ENCODE measurements around the gene KIAA1755.

The KIAA1755 gene

DNA sequence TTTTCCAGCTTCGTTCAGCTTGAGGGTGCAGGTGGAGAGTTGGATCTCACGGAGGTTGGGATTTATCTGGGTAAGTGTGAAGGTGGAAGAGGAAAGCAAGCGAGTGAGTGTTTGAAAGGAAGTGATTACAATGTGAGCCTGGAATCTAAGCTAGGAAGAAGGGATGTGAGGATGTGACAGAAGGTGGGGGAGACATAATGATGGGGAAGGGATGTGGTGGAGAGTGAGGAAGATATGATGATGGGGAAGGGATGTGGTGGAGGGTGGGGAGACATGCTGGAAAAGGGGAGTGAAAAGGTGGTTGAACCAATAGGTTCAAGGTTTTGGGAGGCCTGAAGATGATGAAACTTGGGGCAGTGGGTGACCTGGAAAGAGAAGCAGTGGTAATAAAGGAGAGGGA is 23.2 kb downstream of the KIAA1755 start:
- DNase-seq (ENCODE audit: low spot score) = no peak

DNA sequence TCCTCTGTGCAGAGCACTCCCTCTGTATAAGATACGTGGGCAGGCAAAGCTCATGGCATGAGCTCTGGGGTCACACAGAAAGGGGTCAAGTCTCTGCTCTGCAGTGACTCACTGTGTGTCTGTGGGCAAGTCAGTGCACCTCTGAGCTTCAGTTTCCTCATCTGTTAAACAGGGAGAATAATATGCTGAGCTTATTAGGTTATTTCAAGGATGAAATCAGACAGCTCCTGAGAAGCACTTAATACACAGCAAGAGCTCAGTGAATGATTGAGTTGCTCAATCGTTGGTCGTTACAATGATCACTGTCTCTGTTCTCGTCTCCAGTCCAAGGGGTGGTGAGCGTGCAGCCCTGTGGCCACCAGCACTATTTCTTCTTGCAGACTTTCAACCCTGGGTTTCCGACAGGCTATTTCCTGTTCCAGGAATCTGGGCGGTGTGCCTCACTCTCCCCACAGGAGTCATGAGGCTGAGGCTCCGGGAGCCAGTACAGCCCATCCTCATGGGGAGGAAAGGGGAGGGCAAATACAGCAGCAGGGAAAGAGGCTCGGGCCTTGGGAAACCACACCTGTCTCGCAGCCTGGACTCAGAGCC is 28.9 kb downstream of the KIAA1755 start:
- no peak for DNase-seq (ENCODE audit: low spot score)

DNA sequence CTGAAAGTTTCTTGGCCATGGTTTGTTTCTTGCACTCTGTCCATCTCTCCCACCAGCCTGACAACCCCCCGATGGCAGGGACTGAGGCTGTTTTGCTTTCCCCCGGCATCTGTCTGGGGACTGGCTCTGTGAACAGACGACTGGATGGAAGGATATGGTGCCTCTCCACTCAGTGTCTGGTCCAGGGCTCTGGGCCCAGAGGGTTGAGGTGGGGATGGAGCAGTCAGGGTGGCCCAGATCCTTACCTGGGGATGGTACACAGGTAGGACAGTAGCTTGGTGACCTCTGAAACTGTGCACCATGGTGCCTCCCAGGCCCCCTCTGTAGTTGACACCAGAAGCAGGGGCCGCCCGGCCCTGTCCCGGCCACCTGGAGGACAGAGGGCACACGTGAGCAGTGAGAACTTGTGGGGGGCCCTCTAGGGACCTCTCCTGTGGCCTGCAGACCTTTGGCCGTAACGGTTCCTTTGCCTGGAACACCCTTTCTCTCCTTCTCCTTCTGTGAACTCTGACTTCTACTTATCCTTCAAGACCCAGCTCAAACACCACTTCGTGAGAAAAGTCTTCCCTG is 29.5 kb downstream of the KIAA1755 start:
- no peak for DNase-seq (ENCODE audit: low spot score)

DNA sequence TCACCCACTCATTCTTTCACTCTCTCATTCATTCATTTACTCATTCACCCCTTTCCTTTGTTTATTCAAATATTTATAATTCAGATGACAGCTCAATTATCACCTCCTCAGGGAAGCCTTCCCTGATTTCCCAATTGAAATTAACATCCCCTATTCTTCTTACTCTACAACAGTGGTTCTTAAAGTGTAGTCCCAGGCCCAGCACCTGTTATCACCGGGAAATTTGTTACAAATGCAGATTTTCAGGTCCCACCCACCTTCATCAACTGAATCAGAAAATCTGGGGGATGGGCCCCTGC is 30.3 kb downstream of the KIAA1755 start:
- DNase-seq (ENCODE audit: low spot score) = no peak

DNA sequence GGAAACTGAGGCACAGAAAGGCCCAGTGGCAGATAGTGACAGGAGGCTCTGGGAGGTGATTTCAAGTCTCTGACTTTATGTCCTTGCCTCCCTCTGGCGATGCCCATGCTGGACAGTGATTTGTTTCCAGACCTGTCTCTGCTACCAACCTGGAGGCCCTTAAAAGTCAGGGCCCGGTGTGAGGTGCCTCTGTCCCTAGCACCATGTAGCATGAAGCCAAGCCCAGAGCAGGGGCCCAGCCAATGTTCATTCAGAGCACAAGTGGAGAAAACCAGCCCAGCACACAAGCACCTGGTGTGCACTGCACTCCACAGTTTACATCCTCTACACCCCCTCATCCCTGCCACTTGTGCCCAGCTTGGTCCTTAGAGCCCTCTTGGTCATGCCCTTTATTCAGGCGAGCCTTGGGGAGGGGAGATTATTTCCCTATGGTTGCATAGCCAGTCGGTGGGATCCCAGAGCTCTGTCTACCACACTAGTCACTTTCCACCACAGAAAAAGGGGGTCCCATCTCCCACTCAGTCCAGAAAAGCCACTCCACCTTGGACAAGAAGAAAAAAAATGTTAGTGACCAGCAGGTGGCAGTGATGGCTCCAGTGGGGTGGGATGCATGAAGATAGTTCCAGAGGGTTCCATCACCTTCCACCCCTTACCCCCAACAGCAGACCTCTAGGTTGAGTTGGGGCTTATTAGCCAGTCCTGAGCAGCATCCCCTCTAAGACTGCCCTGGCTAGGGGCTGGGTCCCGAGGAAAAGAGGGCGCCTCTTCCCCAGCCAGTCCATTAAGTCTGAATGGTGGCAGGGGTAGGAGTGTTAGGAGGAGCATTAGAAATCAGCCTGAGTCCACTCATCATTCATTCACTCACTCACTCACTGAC is 30.9 kb downstream of the KIAA1755 start:
- DNase-seq (ENCODE audit: low spot score) = no peak

DNA sequence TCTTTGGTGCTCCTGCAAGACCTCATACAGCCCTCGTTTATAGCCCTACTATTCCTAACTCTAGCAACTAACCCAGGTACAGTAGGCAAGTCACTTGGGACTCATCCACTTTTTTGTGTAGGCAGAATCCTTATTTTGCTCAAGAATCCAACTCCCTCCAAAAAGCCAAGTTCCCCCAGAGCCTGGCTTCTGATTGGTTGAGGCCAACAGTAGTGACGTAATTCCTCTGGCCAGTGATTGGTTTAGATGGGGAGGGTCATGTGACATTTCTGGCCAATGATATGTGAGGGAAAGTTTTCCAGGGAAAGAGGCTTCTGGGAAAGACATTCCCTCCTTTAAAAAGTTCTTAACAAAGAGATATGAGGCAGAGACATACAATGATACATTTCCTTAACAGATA is 32.1 kb downstream of the KIAA1755 start:
- no peak for DNase-seq (ENCODE audit: low spot score)

DNA sequence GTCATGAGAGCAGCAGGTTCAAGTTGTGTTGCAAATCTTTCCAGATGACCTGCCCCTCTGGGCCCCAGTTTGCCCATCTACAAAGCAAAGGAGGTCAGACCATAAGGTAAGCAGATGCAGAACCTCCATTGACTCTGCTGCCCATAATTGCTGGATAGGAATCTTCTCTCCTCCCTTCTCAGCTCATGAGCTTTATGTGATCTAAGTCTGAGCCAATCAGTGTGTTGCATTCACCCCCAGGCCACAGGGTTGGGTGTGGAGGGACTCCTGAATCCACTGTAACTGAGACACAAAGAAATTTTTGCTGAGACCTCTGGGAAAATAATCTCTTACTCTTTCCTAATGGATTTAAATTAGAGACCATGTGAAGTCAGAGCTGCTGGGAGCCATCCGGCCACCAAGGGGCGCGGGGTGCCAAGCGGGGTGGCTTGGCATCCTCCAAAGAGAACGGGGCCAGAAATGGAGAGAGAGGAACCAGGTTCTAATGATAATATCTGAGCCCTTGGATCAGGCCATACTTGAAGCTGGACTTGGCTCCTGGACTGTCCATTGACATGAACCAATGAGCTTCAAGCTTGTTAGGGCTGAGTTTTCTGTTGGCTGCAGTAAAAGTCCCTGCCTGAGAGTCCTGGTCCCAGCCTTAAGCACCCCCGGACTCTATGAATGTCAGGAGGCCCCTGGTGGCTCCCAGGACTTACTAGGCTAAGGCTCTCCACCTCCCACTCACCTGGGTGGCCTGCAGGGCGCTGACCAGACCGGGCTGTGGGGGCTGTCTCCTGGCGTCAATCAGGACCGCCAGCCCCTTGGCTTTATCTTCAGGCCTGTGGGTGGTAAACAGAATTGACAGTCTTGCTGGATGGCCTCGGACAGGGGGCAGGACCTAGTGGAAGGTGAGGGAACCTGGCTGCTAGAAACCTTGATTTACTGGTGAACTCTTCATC is 32.8 kb downstream of the KIAA1755 start:
- no peak for DNase-seq (ENCODE audit: low spot score)

DNA sequence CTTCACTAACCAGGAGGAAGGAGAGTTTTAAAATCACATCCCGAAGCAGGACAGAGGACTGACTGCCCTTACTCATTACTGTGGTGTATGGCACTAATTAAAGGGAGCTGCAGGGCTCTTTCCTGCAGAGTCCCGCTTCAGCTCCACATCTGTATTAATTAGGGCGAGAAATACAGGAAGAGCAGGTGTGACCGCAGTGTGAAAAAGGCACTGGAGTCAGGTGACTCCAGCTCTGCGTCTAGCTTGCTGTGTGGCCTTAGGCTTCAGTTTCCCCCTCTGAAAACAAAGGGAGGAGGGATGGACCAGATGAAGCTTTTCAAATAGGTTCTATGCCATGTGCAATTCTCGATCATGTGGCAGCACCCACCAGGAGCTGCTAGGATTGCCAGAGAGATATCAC is 34.0 kb downstream of the KIAA1755 start:
- no peak for DNase-seq (ENCODE audit: low spot score)

DNA sequence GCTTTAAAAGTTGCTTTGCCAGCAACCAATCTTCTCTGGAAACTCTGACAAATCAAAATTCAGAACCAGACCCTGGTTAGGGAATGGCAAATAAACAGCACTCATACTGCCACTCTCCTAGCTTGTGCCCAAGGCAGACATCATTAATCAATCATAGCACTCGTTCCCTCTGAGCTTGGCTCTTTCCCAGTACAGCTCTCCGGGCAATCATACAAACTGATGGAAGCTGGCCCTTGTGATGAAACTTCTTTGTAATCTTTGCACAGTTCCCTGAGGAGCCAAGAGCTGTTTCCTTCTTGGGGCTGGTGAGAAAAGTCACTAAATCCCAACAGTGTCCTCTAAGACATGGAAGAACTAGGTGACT is 34.7 kb downstream of the KIAA1755 start:
- no peak for DNase-seq (ENCODE audit: low spot score)

DNA sequence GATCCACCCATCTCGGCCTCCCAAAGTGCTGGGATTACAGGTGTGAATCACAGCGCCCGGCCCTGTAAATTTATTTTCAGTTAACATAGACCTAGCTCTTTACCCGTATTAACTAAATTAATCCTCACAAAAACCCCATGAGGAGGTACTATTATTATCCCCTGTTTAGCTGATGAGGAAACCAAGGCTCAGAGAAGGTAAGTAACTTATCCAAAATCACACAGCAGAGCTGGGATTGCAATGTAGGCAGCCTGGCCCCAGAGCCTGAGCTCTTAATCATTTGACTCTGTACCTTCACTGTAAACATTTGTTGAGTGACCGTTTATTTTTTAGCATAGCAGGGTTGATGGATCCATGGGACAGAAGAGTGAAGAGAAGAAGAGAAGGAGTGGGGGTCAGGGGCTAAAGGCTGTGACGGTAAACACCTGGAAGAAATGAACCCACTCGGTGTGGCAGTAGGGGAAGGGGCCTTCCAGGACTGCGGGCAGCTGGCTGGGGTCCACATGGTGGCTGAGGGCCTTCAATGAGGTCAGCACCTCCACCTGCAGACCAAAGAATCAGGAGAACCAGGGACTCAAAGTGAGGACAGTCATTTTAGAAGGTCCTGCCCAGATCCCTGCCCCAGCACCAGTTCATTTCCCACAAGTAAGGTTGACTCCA is 35.2 kb downstream of the KIAA1755 start:
- DNase-seq (ENCODE audit: low spot score) = no peak

DNA sequence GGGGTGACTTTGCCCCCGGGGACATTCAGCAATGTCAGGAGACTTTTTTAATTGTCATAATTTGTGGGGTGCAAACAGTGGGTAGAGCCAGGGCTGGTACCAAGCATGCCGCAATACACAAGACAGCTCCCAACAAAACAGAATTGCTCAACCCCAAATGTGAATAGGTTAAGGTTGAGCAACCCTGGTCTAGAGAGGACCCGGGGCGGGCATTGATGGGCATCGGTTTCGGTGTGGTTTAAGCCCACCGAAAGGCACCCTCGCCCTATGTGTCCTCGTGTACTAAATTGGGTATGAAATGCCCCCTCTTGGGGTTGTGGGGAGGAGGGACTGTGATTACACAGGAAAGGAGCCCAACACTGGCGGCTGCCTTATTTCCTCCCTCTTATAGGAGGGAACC is 36.0 kb downstream of the KIAA1755 start:
- no peak for DNase-seq (ENCODE audit: low spot score)

DNA sequence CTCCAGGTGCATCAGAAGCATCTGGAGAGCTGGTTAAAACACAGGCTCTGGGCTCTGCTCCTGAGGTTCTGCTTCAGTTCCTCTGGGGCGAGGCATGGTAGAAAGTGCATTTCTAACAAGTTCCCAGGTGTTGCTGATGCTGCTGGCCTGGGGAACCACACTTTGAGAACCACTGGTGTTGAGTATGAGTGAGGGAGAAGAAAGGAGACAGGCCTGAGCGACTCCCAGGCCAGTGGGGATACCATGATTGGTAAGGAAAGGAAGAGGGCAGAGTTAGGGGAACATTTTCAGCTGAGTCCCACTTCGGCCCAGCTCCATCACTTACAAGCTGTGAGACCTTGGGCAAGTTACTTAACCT is 36.8 kb downstream of the KIAA1755 start:
- DNase-seq (ENCODE audit: low spot score) = no peak

DNA sequence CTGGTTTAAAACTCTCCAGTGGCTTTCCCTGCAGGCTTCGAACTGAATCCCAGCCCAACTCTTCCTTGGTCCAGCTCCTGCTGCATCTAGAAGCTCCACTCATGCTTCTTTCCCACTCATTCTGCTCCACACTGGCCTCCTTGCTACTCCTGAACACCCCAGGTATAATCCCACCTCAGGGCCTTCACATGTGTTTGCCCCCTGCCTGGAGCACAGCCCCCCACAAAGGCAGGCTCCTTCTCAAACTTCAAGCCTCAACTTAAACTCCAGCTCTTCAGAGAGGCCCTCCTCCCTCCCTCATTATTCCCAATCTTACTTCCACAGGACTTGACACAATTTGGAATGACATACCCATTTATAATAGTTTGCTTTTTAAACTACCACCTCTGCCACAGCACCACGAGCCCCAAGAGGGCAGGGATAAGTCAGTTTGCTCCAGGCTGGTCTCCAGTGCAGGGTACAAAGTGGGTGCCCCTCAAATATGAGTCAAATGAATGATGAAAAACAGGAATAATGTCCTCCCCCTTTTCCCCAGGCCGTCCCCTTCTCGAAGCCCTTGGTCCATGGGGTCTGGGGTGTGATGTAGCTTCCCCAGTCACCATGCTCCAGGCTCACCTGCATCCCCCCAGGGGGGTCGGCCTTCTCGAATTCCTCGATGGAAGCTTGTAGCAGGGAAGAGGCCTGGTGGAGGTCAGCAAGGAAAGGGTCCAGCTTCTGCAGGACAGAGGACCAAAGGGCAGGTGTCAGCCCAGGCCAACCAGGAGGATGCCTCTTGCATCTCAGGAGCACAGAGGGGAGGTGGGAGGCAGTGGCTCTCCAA is 37.4 kb downstream of the KIAA1755 start:
- DNase-seq (ENCODE audit: low spot score) = no peak

DNA sequence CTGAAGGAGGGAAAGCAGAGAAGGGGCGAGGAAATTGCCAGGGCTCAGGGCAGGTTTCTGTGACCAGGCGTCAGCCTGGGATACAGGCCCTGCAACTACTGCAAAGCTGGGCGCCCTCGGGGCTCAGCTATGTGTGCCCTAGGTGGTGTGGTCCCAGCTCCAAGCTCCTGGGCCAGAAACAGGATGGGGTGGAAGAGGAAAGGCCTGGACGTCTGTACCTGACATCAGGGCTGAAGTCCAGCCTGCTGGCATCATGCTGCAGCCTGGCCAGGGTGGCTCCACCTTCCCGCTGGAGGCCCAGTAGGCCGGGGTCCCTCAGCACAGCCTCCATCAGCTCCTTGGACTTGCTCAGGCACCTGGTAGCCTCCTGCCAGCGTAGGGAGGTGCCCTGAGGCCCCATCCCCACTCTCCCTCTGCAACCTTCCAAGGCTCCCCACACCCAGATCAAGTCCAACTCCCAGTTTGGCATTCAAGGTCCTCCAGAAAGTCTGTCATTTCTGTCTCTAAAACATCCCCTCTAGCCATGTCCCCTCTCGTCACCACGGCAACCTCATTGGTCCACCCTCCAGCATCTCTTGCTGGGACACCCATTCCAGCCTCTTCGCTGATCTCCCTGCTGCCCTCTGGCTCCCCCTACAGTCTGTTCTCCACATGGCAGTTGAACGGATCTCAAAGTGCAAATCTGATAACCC is 38.2 kb downstream of the KIAA1755 start:
- DNase-seq (ENCODE audit: low spot score) = peak; percentile 46

DNA sequence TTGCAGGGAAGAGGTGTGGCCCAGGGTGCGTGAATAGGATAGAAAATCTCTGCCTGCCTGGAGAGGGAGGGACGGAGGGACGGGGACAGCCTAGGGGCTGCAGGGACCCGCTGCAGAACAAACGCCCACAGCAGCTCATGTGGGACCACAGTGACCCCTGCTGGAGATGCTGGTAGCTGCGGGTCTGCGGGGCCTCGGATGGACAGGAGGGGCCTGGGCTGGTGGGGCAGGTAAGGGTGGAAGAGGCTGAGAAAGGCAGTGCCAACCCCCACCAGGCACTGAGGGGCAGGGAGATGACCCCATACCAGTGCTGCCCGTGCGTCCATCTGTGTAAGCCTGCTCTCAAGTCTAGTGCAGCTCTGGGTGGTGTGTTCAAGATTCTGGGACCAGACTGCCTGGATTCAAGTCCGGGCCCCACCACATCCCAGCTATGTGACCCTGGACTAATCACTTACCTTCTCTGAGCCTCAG is 39.4 kb downstream of the KIAA1755 start:
- peak; percentile 58 for DNase-seq (ENCODE audit: low spot score)

DNA sequence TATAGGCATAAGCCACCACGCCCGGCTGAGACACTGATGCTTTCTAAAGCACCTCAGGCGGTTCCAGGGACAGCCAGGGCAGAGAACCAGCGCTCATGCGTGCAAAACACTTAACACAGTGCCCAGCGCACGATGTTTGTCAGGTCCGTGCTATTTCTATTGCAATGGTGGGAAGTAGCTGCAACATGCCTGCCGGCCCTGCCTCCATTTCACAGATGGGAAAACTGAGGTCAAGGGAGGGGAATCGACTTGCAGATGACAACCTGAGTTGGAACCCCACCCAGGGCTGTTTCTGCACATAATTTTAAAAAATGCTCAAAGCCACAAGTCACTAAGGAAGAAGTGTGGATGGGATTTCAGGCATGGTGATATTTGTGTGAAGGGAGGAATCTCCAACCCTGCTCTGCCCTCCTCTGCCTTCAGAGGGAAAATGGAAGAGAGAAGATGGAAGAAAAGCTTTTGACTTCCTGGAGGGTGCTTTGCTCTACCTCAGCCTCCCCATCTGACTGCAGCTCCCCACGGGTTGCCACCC is 39.9 kb downstream of the KIAA1755 start:
- no peak for DNase-seq (ENCODE audit: low spot score)

DNA sequence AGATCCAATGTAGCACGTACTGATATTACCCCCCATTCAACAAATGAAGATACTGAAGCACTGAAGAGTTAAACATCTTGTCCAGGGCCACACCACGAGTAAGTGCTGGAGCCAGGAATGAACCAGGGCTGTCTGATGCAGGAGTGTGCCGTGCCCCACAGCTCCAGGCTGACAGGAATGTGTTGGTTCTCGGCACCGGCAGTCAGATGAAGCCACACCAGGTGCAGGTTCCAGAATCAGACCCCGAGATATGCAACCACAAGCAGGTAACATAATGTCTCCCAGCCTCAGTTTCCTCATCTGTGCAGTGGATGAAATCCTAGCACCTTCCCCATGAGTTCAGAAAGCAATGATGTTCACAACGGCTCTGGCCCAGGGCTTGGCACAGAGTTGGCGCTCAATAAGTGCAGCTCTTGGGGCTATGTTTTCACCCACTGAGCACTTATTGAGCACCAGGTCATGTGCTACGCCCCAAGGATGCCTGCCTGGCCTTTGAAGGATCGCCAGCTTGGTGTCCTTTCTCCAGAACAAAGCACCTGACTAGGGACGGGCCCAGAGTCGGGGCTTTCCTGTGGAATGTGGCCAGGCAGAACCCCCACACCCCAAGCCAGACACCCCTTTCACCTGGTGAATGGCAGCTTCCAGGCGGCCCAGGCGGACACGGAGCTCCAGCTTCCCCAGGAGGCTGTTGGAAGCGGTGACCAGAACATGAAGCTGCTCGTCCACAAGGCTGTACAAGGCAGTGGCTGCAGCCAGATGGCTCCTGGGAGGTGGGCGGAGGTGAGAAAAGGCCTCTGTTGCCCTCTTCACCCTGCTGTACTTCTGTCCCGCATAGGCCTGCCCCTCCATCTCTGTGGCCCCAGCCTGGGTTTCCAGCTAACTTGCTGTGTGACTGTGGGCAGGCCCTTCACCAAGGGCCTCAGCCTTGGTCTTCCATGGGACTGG is 41.3 kb downstream of the KIAA1755 start:
- no peak for DNase-seq (ENCODE audit: low spot score)

DNA sequence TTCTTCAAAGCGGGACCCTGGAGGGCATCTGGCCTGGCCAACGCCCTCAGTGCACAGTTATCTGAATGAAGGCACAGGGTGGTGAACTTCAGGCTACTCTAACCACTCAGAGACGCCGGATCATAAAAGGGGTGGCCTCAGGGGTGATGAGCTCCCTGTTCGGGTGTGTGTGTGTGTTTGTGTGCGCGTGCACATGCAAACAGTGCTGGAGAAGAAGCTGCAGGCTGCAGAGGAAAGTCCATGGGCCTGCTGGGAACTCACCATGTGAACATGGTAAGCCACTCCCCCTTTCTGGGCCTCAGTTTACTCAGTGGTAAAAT is 42.0 kb downstream of the KIAA1755 start:
- no peak for DNase-seq (ENCODE audit: low spot score)
